MM.1S (cell line): ENCODE data around the gene ABCA2.
"Not testable (repeated sequence)": the region's sequence is repeated elsewhere in the genome, so short reads cannot be mapped to it uniquely, and the experiment has no call there.

Experiments
- CTCF ChIP-seq: fragments of 300-600 bp; sonication (generic); IDR thresholded peaks from 2 replicates; pipeline ENCODE4 v1.5.1; 2016; ENCODE audit warnings: antibody characterized with exemption, low read length, mixed read lengths
- EZH2 ChIP-seq: fragments of 300-600 bp; sonication (generic); optimal IDR thresholded peaks from 2 replicates; pipeline ENCODE3; 2017; ENCODE audit warnings: low read depth, mild to moderate bottlenecking, antibody characterized with exemption, low read length, mixed read lengths

GRCh38 chr9:137033481-137033880, 5.4 kb upstream of the ABCA2 start:
- TF ChIP-seq CTCF, EZH2: not testable (repeated sequence)
